ENCODE results near the gene SPTBN2.

DNA sequence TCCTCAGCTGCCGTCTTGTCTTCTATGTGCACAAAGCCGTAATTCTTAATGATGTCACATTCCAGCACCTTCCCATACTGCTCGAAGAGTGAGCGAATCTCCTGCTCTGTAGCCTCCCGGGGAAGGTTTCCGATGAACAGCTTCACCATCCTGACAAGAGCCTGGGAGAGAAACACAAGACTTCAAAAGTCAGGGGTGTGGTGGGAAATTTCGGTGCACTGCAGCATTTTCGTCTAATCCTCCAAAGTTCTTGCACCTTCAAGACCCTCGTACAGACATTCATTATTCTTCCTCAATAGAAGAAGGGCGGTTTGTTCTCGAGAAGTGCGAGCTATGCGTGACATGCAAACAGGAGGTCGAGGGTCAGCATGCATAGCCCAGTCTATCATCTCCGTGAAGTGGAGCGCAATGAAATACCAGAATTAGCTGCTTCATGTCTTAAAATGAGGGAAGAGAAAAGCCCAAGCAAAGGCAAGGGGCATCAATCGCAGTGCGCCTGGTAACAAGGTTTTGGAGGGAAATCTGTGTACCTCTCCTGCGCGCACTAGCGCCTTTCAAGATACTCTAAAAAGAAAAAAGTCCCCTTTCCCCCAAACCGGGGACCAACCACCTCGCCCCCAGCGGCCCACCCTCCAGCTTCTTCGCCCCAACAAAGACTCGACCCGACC is 52.0 kb downstream of the SPTBN2 start:
- TF ChIP-seq EP300 (IDR thresholded peaks at IDR 0.05; ENCODE audit: borderline replicate concordance) (no peak), YY1 (IDR thresholded peaks at IDR 0.05; ENCODE audit: low read depth) (no peak), FOXM1 (IDR thresholded peaks at IDR 0.05; ENCODE audit: borderline replicate concordance, low read depth) (no peak), EGR1 (IDR thresholded peaks at IDR 0.05) (no peak), RAD21 (IDR thresholded peaks at IDR 0.05; ENCODE audit: low read depth) (no peak), TCF12 (IDR thresholded peaks at IDR 0.05; ENCODE audit: low read depth) (no peak), REST (IDR thresholded peaks at IDR 0.05; ENCODE audit: low read depth) (no peak), TAF1 (IDR thresholded peaks at IDR 0.05; ENCODE audit: low read depth) (no peak), CEBPB (IDR thresholded peaks at IDR 0.05) (no peak), NFIC (IDR thresholded peaks at IDR 0.05) (no peak), USF1 (IDR thresholded peaks at IDR 0.05) (no peak)
- TF ChIP-seq, protein P1, sequence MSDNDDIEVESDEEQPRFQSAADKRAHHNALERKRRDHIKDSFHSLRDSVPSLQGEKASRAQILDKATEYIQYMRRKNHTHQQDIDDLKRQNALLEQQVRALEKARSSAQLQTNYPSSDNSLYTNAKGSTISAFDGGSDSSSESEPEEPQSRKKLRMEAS (IDR thresholded peaks at IDR 0.05) = no peak

Data from Ishikawa (cell line).